GM18909 (cell line): ENCODE results near the gene SPON1.
"Not testable (repeated sequence)": the region's sequence is repeated elsewhere in the genome, so short reads cannot be mapped to it uniquely, and the experiment has no call there.

Experiments
- ATAC-seq: cut with Tn5 transposase; IDR thresholded peaks from one replicate; pipeline ENCODE4 v1.9.1; 2021; ENCODE audit warnings: mild to moderate bottlenecking; ENCODE audit not compliant: unreplicated experiment, poor library complexity

SPON1 gene

DNA sequence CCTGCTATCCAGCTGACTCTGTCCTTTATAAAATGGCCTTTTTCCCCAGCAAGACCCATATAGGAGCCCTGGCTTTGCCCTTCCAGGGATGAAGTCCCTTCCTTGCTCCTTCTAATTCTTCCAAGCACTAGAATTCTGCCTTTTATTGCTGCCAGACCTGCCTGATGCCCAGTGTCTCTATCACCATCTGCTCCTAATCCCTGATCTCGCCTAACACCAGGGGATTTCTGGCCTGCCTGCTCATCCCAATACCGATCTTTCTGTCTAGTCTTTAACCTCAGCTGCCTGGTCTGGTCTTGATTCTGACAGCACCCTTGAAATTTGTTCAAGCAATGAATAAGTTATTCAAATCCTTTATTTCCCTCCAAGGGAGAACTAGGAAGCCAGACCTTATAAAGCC, 150.2 kb downstream of the SPON1 start:
- no peak for ATAC-seq

DNA sequence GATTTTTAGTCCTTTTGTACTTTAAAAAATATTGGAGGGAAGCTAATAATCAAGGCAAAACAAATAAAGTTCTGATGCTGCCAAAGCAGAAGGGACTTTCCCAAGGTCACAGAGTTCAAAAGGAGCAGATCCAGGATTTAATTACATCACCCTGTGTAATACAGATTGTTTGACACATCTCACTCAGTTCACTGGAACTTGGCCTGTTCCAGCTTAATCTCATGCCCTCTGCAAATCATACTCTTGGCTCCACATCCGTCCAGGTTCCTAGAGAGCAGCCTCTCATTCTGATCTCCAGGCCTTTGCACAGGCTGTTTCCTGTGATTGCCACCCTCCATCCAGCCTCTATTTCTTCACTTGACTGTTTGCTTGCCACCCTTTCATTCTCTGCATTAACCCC, 151.7 kb downstream of the SPON1 start:
- ATAC-seq, result no peak

DNA sequence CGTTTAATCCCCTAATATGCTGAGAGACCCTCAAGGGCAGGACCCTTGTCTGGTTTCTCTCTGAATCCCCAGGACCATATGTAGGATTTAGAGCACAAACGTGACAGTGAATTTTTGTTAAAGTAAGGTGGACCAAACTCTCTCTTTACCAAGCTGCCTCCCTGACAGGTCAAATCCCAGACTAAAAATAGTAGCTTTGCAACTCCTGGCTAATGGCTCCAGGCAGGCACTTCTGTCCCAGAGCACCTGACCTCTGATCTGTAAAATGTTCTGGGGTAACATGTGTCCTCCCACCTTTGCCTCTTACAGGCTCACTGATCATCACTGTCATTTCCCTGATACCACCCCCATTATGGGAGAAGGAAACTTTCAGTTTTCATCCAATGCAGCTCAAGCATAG, 152.3 kb downstream of the SPON1 start:
- ATAC-seq, result no peak

DNA sequence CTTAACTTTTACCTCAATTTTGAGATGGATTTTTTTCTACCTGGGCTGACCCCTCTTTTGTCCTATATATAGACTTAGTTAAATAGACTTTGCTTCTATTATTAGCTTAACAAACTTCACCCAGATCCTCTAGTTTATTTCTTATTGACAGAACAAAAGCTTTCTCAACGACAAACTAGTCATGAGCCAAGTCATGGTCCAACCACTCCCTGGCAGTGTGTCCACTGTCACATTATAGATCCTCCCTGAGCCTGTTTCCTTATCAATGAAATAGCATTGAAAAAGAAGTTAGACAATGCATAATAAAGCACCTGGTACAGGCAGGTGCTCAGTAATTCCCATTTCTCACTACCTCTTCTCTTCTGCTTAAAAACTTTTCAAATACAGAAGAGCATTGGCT, 155.1 kb downstream of the SPON1 start:
- ATAC-seq, result no peak

DNA sequence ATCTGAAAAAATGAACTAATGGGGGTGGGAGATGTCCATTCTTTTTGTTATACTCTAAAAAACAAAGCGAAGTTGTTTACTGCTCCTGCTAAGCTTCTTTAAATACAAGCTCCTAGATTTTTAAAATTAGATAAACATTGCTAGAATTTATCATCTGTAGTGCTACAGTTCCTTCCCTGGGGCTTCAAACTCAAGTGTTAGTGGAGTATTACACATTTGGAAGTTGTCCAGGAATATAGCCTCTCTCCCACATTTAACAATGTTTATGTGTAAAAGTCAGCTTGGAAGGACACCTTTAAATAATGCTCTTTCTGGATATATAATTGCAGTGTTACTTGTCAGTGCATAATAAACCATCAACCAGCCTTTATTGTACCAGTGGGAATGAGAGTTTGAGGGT, 155.5 kb downstream of the SPON1 start:
- no peak for ATAC-seq

DNA sequence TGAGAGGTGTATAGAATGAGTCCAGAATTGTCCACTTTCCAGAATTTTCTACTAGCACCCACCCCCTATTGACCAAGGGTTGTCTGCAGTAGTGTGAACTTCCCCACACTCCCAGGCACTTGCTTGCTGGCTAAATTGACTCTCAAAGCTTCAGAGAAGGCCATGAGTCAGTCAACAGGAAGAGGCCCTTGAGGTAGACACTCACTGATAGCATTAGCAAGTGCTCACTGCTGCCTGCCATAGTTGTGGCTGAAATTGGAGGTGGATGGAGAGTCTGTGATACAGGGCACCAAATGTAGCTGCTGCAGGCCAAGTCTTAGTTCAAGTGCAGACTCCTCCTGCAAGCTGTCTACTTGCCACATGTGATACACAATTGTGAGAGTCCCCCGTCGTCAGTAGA, 156.8 kb downstream of the SPON1 start:
- ATAC-seq, result no peak

DNA sequence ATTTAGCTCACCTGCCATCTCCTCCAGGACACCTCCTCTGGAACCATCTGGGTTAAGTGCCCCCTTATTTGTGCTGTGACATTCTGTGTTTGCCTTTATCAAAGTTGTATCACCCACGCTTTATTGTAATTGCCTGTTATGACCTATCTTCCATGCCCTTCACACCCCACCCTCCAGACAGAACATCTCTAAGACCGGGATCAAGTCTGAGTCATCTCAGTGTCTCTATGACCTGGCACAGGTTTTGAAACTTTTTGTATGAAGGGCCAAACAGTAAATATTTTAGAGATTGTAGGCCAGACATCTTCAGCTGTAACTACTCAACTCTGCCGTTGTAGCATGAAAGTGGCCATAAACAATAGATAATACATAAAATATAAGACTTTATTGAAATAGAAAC, 161.8 kb downstream of the SPON1 start:
- no peak for ATAC-seq

DNA sequence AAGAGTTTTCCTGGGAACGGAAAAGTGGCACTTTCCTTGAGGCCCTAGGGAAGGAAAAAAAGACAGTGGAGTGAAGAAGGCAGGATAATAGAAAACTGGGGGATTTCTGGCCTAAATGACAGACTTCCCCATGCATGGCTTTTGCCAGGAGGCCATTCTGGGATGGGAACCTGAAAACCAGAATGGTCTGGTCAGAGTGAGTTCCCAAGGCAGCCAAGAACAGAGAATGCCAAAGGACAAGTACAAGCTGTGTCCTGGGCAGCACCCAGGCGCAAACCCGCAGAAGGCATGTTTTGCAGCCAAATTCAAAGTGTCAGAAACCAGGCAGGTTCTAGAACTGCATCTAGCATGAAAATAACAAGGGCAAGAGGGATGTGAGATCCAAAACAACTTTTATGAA, 162.4 kb downstream of the SPON1 start:
- no peak for ATAC-seq

DNA sequence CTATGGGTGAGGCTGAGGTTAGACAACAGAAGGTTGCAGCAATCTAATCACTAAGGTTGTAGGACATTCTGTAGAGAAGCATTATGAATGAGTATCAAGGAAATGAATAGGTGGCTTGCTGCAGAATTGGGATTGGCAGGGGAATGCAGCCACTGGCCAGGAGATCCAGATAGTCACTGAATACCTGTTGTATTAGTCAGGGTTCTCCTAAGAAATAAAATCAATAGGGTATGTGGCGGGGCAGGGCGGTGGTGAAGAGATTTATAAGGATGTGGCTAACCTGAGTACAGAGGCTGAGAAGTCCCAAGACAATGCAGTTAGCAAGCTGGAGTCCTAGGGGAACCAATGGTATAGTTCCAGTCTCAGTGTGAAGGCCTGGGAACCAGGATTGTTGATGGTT, 163.0 kb downstream of the SPON1 start:
- ATAC-seq, result no peak

DNA sequence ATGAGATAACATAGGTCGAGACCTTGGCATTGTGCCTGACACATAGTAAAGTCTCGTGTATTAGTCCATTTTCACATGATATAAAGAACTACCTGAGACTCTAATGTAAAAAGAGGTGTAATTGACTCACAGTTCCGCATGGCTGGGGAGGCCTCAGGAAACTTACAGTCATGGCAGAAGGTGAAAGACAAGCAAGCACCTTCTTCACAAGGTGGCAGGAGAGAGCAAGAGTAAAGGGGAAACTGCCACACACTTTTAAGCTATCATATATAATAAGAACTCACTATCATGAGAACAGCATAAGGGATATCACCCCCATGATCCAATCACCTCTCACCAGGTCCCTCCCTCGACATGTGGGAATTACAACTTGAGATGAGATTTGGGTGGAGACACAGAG, 165.2 kb downstream of the SPON1 start:
- no peak for ATAC-seq

DNA sequence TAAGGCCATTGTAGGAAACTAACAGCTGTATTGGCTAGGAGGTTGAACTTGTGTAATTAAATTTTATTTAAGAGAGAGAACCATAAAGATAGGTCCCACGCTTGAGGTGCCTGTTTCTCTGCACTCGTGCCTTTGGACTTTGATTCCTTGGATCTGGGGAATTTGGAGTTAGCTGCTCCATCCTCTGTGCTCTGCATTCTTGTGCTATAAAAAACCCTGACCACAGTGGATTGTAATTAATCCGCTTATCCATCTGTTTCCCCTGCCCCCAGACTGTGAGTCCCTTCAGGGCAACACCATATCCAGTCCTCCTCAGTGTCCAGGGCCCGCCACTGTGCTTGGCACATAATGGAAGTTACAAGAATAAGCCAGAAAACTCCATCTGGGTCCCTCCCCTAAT, 169.8 kb downstream of the SPON1 start:
- ATAC-seq, result no peak

DNA sequence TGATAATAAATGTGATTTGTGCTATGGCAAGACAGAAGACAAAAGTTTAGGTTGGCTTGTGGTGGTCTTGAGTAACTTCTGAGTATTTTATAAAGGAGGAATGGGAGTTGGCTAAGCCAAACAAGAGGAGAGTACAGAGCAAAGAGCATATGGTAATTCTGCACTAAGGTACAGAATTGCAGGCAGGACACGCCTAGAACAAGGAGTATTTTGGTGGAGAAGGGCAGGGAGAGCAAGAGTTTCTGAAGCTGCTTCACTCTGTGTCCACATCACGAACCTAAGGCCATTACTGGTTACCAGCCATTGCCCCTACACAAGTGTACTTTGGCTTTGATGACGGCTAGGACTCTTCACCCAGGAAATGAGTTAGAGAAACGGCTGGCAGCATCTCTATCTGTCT, 170.9 kb downstream of the SPON1 start:
- ATAC-seq, result no peak

DNA sequence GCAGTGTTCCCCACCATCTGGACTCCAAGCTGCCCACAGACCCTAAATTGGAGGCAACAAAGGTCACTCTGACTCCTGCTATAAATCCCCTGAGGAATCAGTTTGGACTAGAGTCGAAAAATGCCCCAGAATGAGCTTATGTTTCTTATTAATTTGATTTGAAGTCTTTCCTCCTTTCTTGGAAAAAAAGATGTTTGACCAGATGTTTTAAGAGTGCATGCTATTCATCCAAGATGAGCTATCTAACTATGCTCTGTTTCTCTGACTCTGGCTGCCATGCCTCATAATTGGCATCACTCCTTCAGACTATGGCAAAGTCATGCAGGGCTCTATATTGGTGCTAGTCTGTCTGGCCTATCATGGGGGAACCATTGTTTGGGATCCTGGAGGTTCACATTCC, 174.0 kb downstream of the SPON1 start:
- ATAC-seq, result no peak

DNA sequence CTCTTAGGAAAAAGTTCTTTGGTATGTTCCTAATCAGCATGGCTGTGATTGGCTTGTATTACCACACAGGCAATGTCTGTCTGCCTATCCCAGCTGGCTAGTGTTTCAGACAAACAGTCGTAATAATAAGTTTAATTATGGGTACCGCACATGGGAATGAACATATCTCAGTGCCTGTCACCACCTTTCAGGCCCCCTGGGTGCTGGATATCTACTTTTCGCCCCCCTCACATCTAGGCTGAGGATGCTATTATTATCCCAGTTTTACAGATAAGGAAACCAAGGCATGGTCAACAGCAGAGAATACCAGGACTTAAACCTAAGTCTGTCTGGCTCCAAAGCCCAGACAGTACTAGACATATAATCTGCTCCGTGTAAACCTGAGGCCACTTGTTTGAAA, 174.8 kb downstream of the SPON1 start:
- ATAC-seq, result no peak

DNA sequence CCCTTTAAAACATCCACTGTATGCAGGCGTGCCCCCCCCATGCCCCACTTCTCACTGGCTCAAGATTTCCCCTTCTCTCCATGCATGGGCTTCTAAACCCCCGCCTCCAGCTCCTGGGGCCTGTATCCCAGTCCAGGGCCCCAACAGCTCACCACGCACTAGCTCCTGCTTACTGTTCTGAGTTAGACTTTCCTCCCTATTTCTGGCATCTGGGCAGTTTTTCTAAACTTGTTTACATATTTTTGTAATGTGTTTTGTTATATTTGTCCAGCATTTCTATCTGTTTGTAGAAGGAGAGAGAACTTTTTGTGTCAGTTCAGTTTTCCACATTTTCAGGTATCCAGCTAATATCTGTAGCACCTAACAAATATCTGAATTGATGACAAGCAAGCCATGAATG, 178.5 kb downstream of the SPON1 start:
- ATAC-seq, result no peak

DNA sequence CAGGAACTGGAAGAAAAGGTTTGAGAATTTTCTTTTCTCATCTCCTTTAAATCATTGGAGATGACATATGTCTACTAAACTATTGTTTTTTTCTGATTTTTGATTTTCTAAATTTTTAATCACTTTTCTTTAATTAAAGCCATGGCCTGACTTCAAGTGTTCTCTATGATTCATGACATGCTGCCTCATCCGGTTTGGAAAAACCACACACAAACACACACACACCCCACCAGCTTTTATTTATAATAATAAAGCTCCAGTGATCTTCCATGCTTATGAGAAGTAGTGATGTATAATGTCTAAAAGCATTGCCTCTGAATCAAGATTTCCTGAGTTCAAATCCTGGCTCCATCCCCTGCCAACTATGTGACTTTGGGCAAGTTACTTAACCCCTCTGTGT, 179.2 kb downstream of the SPON1 start:
- no peak for ATAC-seq

DNA sequence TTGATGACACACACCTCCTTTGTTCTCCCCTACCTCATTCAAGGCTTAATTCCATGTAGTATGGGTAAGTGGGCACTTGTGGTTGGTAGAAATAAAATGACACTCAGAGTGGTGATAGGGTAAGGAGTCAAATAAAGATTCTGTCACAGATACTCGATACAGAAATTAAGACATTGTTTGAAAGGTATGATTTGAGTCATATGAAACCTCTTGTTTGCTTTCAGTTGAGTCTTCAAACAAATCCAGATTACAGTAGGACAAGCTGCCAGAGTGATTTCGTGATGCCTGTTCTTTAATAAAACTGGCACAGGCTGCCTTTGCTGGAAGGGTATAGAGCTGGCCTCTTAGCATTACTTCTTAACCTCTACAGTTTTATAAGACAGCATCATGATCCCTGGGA, 182.4 kb downstream of the SPON1 start:
- no peak for ATAC-seq

DNA sequence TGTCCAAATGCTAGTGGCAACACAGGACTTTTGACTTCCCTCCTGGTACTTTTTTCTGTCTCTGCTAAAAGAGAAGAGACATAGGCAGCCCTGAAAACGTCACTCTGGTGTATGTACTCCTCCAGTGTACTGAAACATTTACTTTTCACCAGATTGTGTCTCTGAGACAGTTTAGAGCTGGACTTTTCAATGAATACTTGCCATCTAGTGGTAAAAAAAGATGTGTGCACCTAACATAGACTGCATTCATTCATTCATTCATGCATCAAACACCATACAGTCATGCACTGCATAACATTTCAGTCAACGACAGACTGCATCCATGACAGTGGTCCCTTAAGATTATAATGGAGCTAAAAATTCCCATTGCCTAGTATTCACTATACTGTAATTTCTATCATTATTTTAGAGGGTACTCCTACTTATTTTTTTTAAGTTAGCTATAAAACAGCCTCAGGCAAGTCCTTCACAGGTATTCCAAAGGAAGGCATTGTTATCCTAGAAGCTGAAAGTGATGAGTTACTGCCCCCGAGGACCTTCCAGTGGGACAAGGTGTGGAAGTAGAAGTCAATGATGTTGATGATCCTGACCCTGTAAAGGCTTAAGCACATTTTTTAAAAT, 186.2 kb downstream of the SPON1 start:
- ATAC-seq, result no peak

DNA sequence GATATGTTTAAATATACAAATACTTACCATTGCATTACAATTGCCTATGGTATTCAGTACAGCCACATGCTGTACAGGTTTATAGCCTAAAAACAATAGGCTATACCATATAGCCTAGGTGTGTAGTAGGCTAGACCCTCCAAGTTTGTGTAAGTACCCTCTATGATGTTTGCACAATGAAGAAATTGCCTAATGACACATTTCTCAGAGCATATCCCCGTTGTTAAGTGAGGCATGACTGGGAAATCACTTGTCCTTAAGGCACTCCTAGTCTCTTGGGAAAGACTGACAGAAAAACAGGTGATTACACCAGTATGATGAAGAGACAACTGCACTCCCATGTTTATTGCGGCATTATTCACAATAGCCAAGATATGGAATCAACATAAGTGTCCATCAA, 187.2 kb downstream of the SPON1 start:
- ATAC-seq, result no peak

DNA sequence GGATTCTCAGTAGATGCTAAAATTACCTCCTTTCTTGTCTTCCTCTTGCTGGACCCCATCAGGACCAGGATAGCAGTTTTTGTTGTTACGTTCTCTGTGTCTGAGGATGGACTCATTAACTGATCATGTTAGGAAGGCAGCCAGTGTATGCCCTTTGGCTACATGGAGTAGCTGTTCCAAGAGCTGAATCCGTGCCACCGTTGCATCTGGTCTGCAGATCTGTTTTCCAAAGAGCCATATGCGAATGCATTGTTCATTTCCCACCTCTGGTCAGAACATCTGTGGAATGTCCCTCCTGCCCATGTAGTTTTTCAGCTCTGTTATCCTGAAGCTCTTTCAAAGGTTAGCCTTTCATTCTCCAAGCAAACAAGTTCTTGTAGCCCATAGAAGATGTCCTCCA, 188.4 kb downstream of the SPON1 start:
- no peak for ATAC-seq

DNA sequence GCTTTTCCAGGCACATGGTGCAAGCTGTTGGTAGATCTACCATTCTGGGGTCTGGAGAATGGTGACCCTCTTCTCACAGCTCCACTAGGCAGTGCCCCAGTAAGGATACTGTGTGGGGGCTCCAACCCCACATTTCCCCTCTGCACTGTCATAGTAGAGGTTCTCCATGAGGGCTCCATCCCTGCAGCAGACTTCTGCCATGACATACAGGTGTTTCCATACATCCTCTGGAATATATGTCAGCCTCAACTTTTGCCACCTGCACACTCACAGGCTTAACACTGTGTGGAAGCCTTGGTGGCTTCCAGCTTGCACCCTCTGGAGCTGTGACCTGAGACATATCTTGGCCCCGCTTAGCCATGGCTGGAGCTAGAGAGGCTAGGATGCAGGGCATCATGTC, 191.6 kb downstream of the SPON1 start:
- not testable (repeated sequence) for ATAC-seq

DNA sequence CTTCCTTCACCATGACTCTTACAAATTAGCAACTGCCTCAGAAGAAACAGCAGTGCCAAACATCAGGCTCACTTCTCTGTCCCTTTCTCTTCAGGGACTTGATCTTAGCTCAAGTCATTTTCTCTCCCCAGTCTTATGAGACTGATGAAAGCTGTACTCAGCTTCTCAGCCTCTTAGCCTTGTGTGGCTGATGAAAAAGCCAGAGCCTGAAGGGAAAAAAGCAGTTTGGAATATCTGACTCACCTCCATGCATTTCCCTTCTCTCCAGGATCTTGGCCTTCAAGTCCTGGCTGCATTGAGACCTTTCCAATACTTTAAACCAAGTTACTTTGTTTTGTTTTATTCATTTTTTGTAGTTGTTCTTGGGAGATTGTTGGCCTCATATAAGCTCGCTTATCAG, 195.9 kb downstream of the SPON1 start:
- no peak for ATAC-seq

DNA sequence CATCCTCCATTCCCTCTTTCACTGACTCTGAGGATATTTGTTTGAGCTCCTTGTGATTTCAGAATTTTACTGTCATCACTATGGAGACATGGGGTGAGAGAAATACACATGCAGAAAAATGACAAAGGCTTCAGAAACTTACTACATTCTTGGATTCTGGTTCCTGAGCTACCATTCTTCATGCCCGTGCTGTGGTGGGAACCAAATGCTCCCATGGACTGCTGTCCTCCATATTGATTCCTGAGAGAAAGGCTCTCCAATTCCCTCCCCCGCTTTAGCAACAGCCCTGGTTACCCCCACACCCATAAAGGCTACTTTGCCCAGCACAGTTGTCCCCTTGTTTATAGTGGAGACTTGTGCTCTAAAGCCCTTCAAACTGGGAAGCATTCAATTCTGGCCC, 201.1 kb downstream of the SPON1 start:
- no peak for ATAC-seq
